ENCODE data around the gene NUFIP1. TPM values are rescaled to one million over a fixed set of nuclear protein-coding genes. Genes with fewer than 3 reads are reported as not detected.

Gene NUFIP1
- total and polyA plus RNA-seq, 2 of the 8 experiments (the other 6 are each of a cell fraction or from before 2014, with no cell fraction given) = 4.6 to 16.6 TPM

DNA sequence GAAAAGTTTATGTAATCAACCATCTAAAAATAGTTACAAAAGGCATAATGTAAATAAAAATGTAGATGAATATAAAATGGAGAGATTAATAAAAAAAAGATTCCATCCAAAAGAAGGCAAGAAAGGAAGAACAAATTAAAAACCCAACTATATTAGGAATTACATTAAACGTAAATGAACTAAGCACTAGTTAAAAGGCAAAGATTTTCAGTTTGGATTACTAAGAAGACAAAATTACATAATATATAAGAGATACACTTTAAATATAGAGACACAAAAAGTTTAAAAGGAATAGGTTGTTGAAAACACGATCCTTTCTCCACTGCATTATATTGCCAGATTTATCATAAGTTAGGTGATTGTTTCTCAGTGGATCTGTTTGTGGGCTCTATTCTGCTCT is 27.3 kb downstream of the NUFIP1 start:
- no peaks in the 10 kb centered on the region for H3K79me2 ChIP-seq (ENCODE audit: control insufficient read depth in 1 of 2, insufficient read depth in 2 of 2, low read length in 2 of 2)
- no peak overlapping the region for H3K4me2 ChIP-seq (ENCODE audit: insufficient read depth in 1 of 2, low read depth in 2 of 2, low read length in 2 of 2)
- H3K56ac ChIP-seq (replicated peaks; ENCODE audit: insufficient read length, low read depth, low read length) = no peak overlapping the region
- H3K23me2 ChIP-seq (ENCODE audit: low read depth, low read length) = no peaks in the 10 kb centered on the region
- no peaks in the 10 kb centered on the region for H3K79me1 ChIP-seq (ENCODE audit: low read depth, low read length)
- DNase-seq (ENCODE audit: low read depth in 1 of 2, low spot score in 2 of 2) (no peak), FAIRE-seq (no peak)
- H3K27ac ChIP-seq (ENCODE audit: low read depth, low read length) = no peak overlapping the region
- no peak overlapping the region for H3K4ac ChIP-seq (replicated peaks; ENCODE audit: insufficient read length, low read depth, low read length)
- H2BK20ac ChIP-seq (ENCODE audit: low read length) = no peak overlapping the region
- H3K36me3 ChIP-seq (ENCODE audit: control insufficient read depth in 2 of 4, insufficient read depth in 4 of 4, low read length in 3 of 4) = peaks cover 4 to 63% (median 28%) of the 10 kb centered on the region in 4 experiments; a peak in 7 of 8 replicates
- H3K23ac ChIP-seq (ENCODE audit: insufficient read length) = no peak overlapping the region
- ChIA-PET POLR2A (ENCODE audit: partially characterized antibody) (no interaction called here), CTCF (ENCODE audit: partially characterized antibody) (no interaction called here)
- H4K5ac ChIP-seq (ENCODE audit: insufficient read length, low read depth, low read length) = no peak overlapping the region
- H4K8ac ChIP-seq (ENCODE audit: extremely low read depth, insufficient read depth, low read length) = no peak overlapping the region
- H3K9me3 ChIP-seq (ENCODE audit: insufficient read depth in 2 of 2, low read depth in 1 of 2, low read length in 1 of 2) = peaks cover 9 to 14% of the 10 kb centered on the region in 2 experiments
- H3K9ac ChIP-seq (replicated peaks in 1 of 4; ENCODE audit: extremely low read depth in 1 of 4, low read depth in 3 of 4, low read length in 3 of 4) = no peak overlapping the region
- H2BK120ac ChIP-seq (replicated peaks; ENCODE audit: low read depth, low read length) = no peak overlapping the region
- no peak overlapping the region for H2BK12ac ChIP-seq (ENCODE audit: low read depth, low read length)
- H3K14ac ChIP-seq (ENCODE audit: insufficient read length) = no peak overlapping the region
- no peak overlapping the region for H2BK5ac ChIP-seq (ENCODE audit: low read depth, low read length)
- no peaks in the 10 kb centered on the region for H3K4me1 ChIP-seq (replicated peaks in 1 of 4; ENCODE audit: control insufficient read depth in 3 of 4, insufficient read depth in 4 of 4, low read length in 3 of 4)
- H3K27me3 ChIP-seq (replicated peaks in 1 of 4; ENCODE audit: control insufficient read depth in 3 of 4, extremely low read depth in 1 of 4, insufficient read depth in 3 of 4, low read length in 3 of 4) = no peaks in the 10 kb centered on the region
- no peak overlapping the region for H2BK15ac ChIP-seq (ENCODE audit: low read length)
- no peaks in the 10 kb centered on the region for H4K20me1 ChIP-seq (replicated peaks in 1 of 2; ENCODE audit: control insufficient read depth in 1 of 2, insufficient read depth in 2 of 2, low read length in 2 of 2)
- 88% methylated on average over 2 of the region's 2 CpGs; no CpG with 5 or more reads in 1 of the 2 experiments for WGBS, 2 experiments (ENCODE audit: extremely low coverage in 1 of 2, insufficient coverage in 1 of 2, insufficient read length in 1 of 2, insufficient replicate concordance in 2 of 2, low coverage in 1 of 2, low lambda C conversion rate in 2 of 2, missing lambda C conversion rate in 1 of 2)
- TF ChIP-seq TBP (IDR thresholded peaks at IDR 0.05; ENCODE audit: low read depth, low read length) (no peak), SIRT6 (IDR thresholded peaks at IDR 0.05; ENCODE audit: low read length) (no peak), JUN (IDR thresholded peaks at IDR 0.05; ENCODE audit: low read depth, low read length) (no peak), MAFK (IDR thresholded peaks at IDR 0.05; ENCODE audit: low read depth, low read length) (no peak)
- no peak overlapping the region for H2AK5ac ChIP-seq (ENCODE audit: low read depth, low read length)
- H3K18ac ChIP-seq (ENCODE audit: extremely low read depth, low read length) = no peak overlapping the region
- H2AFZ ChIP-seq (ENCODE audit: low read length) = no peak overlapping the region
- no peak overlapping the region for H3K4me3 ChIP-seq (ENCODE audit: extremely low read depth in 1 of 4, insufficient read depth in 2 of 4, low read depth in 3 of 4, low read length in 4 of 4)
- H4K91ac ChIP-seq (replicated peaks; ENCODE audit: insufficient read length, low read length) = no peak overlapping the region
